GM21447 (cell line): ENCODE measurements around the gene IL1R1.
A peak's percentile ranks its signal among the peaks of the same experiment; 100 is the strongest.
"Not testable (repeated sequence)": the region's sequence is repeated elsewhere in the genome, so short reads cannot be mapped to it uniquely, and the experiment has no call there.

Experiments used
- ATAC-seq: cut with Tn5 transposase; IDR thresholded peaks from one replicate; pipeline ENCODE4 v1.9.1; 2021; ENCODE audit not compliant: unreplicated experiment

The IL1R1 gene

GRCh38 chr2:102141970-102142828 is at the start of gene IL1R1:
TSS of gene IL1R1 (plus strand) at chr2:102142746. CDS start at chr2:102157725, 14,979 bp downstream.
- no peak for ATAC-seq

- no peak for ATAC-seq
Measured at GRCh38 chr2:102093662-102094061, 48.9 kb upstream of the IL1R1 start.

GRCh38 chr2:102094917-102095316 is 47.6 kb upstream of the IL1R1 start:
- ATAC-seq, result no peak

- no peak for ATAC-seq
Measured at GRCh38 chr2:102096103-102096502, 46.4 kb upstream of the IL1R1 start.

GRCh38 chr2:102098756-102099155 is 43.8 kb upstream of the IL1R1 start:
- ATAC-seq, result no peak

GRCh38 chr2:102099536-102100298 is 42.8 kb upstream of the IL1R1 start:
- ATAC-seq, result no peak

- no peak for ATAC-seq
Measured at GRCh38 chr2:102100371-102101096, 42.0 kb upstream of the IL1R1 start.

- no peak for ATAC-seq
Measured at GRCh38 chr2:102101097-102101848, 41.3 kb upstream of the IL1R1 start.

- ATAC-seq, result no peak
Measured at GRCh38 chr2:102101849-102102635, 40.5 kb upstream of the IL1R1 start.

GRCh38 chr2:102102636-102102948 is 40.0 kb upstream of the IL1R1 start:
- ATAC-seq, result not testable (repeated sequence)

- ATAC-seq, result no peak
Measured at GRCh38 chr2:102103284-102103683, 39.3 kb upstream of the IL1R1 start.

- peak; percentile 86 for ATAC-seq
Measured at GRCh38 chr2:102103992-102104871, 38.3 kb upstream of the IL1R1 start.

- ATAC-seq, result no peak
Measured at GRCh38 chr2:102106133-102106556, 36.4 kb upstream of the IL1R1 start.

GRCh38 chr2:102106813-102107740 is 35.5 kb upstream of the IL1R1 start:
- not testable (repeated sequence) for ATAC-seq

- no peak for ATAC-seq
Measured at GRCh38 chr2:102107741-102108070, 34.8 kb upstream of the IL1R1 start.

- no peak for ATAC-seq
Measured at GRCh38 chr2:102109016-102109415, 33.5 kb upstream of the IL1R1 start.

GRCh38 chr2:102110171-102110570 is 32.4 kb upstream of the IL1R1 start:
- no peak for ATAC-seq
